HG03575 (cell line): ENCODE data around the gene TUB.

Experiments used
- ATAC-seq: cut with Tn5 transposase; IDR thresholded peaks from one replicate; pipeline ENCODE4 v1.9.1; 2021; ENCODE audit not compliant: unreplicated experiment, insufficient number of reproducible peaks, low FRiP score; ENCODE audit errors: extremely low read depth

Gene TUB

DNA sequence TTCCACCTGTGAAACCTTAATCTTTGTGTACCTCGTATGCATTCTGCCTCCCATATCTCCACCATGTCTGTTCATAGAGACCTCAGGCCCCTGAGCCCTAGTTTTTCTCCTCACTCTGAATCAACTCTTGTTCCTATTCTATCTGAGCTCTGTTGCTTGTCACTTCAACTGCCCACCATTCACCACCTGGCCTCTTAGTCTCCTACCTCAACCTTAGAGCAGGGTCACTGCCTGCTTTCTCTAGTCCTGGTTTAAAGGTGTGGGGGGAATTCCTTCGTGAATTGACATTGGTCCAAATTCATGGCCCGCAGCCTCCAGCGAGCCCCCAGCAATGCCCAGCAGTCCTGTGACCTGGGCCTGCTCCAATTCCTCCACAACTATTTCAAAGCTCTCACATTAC is 39.4 kb upstream of the TUB start:
- no peak for ATAC-seq

DNA sequence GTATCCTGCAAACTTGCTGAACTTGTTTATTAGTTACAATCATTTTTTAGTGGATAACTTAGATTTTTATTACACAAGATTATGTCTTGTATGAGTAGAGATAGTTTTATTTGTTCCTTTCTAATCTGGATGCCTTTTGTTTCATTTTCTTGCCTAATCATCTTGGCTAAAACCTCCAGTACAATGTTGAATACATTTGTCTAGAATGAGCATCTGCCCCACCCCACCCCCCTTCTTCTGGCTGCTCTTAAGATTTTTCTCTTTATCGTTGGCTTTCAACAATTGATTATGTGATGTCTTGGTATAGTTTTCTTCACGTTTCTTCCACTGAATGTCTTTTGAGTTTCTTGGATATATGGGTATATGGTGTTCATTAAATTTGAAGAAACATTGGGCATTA is 37.3 kb upstream of the TUB start:
- ATAC-seq = no peak

DNA sequence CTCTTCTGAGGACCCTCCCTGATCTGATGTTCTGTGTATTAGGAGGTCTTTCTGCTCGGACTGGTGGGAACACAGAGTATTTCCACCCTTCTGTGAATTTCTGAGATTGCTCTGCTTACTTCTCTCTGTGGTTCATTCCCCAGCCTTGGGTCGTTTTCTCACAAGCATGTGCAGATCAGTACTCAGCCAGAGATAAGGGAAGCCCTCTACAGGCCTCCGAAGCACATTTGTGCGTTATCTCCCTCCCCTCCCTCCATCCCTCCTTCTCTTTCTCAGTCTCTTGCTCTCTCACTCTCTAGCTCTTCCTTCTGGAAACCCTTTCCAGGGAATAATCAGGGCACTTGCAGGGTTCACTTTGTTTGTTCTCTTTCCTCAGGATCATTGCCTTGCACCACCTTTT is 35.2 kb upstream of the TUB start:
- no peak for ATAC-seq

DNA sequence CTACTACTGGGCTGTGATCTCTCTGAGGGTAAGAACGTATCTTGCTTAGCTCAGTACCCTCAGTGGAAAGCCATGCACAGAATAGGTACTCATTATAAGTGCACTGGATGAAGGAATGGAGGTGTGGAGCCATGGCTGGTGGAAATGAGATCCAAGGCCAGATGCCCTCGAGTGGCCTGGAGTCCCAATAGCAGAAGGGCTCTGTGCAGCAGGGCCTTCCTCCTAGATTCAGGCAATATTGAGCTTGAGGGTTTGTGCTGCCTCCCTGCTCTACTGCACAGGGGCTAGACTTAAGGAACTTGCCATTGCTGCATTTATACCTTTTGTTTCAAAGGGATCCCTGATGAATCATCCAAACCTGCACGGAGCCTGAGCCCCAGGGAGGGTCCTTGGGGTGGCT is 33.6 kb upstream of the TUB start:
- no peak for ATAC-seq

DNA sequence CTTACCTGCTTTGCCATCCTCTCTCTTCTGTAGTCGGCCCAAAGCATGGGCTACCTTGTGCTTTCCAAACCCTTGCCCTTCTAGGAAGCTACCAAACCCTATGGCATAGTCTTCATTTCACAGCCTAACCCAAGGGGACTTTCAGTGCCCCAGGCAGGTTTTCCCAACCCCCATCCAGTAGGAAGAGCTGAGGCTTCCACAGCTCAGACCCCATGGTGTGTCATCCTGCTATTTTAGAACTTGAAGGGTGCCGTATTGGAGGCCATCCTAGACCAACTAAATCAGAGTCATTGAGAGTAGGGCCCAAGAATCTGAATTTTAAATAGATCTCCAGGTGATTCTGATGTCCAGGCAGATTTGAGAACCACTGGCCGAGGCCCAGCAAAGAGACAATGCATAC is 31.9 kb upstream of the TUB start:
- ATAC-seq = no peak

DNA sequence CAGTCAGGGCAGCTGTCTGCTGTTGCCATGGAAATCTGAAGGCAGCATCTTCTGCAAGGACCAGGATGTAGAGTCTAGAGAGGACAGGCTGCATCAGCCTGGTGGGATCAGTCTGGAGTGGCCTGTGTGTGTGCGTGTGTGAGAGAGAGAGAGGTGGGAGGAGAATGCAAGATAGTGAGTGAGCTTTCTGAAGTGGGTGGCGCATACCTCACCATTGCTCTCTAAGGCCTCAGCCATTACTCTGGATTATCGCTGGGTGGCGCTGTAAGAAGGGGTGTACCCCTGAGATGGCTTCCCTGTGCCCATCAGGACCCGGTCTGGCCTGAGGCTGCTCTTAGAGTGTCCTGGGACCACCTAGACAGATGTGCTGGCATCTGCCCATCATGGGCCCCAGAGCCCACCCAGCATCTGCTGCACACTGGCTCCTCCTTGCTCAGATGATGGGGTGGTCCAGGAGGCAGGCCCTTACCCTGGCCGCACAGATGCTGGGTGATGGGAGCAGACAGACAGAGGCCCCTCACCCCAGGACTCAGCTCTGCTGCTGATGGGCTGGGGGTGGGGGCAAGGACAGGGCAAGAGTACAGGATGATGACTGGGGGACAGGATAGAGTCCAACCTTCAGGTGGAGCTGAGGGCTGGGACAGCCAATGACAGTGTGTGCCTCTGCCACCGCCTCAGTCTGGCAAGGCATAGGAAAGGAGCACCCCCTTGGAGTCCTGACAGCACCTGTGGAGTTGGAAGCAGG is 25.7 kb upstream of the TUB start:
- ATAC-seq = no peak

DNA sequence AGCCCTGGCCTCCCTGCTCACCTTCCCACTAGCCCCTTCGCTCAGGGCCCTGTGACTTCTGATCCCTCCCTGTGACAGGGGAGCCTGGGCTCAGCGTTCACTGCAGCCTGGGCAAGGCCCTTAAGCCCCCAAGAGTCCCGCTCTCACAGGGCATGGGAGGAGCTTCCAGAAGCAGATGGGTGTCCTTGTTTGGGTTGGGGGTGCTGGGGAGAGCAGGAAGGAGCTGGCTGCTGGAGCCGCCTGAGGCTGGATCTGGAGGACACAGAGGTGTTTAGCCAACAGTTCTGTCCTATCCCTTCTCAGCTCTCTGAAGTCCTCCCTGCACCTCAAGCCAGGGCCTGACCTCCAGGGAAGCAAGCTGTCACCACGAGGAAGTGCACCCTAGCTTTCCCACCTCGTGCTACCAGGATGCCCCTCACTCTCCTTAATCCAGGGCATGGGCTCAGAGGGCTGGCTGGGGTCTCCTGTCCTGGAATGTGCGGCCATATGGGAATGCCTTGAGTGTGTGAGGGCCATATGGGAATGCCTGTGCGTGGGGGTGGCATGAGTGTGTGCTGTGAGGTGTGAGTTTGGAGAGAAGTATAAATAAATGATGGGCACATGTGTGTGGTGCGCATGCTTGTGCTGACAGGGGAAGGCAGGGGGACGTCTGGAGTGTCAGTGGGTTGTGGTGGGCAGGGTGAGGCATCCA is 25.0 kb upstream of the TUB start:
- no peak for ATAC-seq

DNA sequence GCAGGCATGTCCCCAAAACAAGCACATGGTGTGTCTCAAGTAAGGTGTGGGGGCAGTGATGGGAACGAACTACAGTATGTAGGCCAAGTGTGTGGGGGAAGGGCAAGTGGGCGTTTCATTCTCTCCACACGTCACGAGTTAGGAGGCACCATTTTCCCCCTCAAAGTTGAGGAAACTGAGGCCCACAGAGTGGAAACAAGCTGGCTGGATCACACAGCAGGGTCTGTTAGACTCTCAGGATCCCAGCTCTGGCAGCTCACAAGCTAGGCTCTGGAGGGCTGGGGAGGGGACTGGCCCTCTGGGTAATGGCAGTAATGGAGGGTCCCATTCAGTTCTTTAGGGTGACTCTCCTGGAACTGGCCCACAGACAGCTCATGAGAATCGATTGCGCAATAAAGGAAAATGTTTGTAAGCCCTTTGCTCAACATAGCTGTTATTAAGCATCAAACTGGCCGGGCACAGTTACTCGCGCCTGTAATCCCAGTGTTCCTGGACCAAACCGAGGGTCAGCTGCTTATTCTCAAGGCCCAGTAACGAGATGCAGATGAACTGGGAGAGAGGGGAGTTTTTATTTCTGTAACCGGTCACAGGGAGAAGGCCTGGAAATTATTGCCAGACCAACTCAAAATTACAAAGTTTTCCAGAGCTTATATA is 24.1 kb upstream of the TUB start:
- no peak for ATAC-seq

DNA sequence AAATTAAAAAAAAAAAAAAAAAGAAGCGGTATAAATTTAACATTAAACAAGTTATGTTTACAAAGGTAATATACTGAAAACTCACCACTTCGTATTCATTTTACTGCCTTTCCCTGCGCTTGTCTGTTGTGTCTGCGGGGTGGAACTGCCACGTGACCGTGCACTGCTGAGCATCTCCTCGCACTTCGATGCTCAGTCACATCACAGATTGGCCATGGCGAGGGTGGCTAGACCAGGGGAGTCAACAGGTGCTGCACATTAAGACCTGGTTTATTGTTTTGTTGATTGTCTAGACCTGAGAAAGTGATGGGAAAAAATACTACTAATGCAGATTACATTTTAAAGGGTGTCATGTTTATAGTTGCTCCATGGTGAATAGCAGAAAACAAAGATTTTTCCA is 22.8 kb upstream of the TUB start:
- no peak for ATAC-seq

DNA sequence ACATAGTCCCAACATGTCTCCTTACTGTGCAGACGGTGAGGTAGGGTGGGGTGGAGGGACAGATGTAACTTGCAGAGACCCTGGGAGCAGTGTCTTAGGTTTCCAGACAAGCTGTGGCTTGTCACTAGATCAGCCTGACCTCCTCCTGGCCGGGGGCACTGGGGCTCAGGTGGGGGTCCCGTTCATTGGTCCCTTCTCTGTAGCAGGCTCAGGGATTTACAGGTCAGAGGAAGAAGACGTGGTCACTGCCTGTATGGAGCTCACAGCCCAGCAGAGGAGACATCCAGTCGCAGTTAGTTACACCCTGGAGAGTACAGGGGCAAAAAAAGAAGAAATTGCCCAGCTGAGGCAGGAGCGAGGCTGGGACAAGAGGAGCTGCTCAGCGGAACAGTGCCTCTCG is 22.0 kb upstream of the TUB start:
- no peak for ATAC-seq

DNA sequence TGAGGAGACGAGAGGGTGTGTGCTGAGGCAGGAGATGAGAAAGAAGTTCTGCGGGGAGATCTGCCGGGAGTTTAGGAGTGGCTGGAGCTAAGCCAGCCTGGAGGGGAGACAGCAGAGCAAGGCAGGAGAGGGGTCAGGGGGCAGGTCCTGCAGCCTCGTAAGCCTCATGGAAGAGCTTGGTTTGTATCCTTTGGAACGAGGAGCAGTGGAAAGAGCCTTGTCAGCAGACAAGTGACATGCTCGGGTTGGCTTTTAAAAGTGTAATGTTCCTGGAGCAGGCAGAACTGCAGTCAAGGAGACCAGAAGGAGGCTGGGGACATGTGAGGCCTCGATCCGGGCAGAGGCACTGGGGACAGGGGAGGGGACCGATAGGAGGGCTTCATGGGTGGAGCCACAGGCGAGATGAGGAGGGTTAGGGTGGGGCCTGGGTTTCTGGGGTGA is 21.4 kb upstream of the TUB start:
- ATAC-seq = no peak

DNA sequence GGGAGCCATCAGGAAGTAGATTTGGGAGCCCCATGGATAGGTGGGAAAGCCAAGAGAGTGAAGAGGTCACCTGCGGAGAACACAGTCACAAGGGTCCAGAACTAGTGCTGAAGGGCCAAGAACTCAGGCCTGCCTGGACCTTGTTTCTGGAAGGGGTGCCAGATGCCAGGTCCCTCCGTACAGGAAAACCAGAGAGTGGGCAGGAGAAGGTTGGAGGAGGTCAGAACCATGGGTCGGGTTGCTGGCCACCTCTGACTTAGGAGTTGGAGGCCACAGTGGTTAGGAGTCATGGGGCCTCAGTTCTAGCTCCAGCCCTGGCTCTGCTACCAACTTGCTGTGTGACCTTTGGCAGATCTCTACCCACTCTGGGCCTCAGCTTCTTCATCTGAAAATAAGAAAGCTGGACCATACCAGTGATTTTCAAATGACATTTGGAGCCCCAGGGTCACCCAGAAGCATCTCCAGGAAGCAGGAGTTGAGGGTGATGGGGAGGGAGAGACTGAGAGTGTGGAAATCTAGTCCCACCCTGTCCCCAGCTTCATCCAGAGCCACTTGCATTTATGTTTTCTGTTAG is 20.8 kb upstream of the TUB start:
- ATAC-seq = no peak

DNA sequence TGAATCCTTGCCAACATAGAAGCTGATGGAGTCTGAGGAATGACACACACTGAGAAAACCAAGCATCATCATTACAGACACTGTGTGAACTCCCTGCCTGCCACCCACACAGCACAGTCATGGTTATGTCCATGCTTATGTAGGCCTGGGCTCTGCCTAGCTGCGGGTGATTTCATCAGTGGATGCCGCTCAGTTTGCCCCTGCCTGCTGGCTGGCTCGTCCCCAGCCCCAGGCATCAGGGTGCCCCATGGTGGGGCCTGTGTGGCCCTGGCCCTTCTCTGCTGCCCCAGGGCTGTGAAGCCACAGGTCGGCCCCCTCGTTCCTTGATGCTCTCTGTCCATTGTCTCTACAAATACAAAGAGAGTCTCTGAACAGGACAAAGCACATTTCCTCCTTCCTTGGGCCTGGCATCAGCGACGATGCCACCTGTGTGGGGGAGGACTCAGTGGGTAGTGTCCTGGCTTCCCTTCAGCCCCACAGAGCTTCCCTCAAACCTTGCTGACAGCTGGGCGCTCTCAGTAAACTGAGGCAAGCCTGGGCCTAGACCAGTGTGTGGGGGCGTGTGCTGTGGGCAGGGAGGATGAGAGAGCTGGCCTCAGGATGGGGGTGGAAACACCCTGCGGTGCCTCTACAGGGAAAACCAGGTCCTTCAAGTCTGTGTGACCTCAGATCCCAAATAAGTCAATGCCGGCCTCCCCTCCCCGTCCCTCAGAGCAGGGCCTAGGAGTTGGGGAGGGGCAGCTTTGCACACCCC is 20.0 kb upstream of the TUB start:
- ATAC-seq = no peak

DNA sequence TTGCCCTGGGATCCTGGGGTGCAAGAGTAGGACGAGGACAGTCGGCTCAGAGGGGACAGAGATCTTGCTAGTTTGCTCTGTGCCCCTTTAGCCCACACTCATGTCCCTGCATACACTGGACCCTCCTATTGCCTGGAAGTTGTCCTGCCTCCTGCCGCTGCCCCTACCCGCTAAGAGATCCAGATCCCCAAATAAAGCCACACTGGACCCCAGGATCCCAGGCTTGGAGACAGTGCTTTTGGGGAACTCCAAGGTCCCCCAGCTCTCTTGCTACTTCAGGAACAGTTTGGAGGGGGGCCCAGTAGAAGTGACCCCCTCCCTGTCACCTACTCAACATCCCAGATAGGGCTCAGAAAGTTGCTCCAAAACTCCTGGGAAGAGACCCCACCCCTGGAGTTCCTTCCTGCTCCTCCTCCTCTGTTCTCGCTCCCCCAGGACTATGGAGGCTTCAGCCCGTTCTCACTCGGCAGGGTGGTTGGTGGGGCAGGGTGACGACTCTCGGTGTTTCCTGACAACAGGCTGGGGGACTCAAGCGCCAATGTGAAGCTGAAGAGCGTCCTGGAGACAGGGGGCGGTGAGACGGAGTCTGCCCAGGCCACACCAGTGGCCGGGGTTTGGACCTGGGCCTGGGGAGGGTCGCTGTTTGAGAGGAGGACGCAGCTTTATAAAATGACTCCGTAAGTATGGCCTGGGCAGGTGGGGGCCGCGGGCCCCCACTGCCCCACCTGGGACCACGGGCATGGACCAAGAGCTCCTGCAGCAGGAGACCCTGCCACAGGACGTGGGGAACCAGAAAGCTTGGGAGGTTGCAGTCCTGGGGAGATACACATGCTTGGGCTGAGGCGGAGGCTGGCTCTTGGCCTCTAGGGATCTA is 19.2 kb upstream of the TUB start:
- ATAC-seq = no peak

DNA sequence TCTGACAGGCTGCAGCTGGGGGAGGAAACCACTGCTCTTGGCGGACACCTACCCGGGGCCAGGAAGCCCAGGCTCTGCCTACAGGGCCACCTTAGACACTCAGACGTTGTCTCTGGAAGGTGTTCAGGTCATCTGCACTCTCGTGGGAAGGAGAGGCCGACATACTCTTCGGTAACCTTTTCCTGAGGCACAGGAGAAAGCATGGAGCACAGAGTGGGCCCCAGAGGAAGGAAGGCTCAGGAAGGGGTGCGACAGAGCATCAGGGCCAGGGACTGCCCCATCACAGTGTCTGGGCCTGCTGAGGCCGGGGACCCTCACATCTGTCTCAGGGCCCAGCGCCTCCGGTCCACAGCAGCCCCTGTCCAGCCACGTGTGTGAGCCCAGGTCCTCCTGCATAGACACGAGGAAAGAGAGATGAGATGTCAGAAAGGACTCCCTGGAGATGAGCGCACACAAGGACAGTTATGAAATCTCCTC is 18.2 kb upstream of the TUB start:
- ATAC-seq = no peak

DNA sequence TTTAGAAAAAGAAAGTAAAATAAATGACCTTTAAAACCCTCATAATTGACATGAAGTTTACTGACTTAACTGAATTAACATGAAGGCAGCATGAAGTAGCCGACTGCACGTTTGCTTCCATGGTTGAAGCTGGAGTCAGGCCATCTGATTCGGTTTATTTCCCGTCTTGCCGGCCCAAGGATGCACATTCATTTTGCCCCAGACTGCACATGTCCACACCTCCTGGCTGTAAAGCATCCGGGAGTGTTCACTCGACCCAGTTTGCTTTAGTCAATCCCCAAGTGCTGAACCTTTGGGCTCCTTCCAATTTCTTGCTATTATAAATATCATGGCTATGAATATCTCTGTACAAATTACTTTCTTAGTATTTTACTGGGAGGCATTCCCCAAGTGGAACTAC is 17.7 kb upstream of the TUB start:
- no peak for ATAC-seq

DNA sequence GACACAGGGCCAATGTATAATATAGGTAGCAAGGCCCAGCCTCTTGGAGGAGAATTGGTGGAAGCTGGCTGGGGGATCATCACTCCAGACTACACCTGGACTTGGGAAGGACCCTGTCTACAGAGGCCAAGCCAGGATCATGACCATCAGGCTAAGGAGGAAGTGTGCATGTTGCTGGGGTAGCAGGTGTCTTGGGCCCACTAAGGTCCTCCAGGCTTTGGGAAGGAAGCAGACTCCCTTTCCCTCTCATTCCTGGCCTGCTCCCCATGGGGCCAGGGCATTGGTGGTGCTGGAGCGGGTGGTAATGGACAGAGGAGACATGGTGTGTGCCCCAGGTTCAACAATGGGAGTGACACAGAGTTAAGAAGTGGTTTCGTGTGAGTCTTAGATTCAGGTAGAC is 16.0 kb upstream of the TUB start:
- no peak for ATAC-seq
